GM04504 (cell line): Measurements from ENCODE around the gene PLXND1.

Experiments used
- DNase-seq: peaks from one replicate; pipeline ENCODE4 v3.0.0-alpha.2; 2012; ENCODE audit warnings: low read depth

Gene PLXND1

DNA sequence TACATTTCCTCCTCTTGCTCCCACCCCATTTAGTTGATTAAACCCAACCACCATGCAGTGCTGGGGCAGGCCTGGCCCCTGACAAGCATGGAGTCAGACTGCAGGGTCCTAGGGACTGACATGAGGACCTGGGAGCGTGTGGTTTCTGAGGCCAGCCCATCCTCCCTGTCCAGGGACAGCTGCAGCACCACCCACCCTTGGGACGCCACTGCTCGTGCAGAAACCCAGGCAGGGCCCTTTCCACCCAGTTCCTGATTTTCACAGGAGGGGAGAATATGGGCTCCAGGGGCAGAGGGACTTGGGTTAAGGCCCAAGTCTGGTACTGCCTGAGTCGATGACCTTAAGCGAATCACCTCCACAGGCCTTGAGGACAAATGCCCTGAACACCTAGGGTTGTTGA lies 23.7 kb downstream of the PLXND1 start:
- DNase-seq, result no peak

- no peak for DNase-seq
Observed at GRCh38 chr3:129581623-129582022, 24.9 kb downstream of the PLXND1 start.

DNA sequence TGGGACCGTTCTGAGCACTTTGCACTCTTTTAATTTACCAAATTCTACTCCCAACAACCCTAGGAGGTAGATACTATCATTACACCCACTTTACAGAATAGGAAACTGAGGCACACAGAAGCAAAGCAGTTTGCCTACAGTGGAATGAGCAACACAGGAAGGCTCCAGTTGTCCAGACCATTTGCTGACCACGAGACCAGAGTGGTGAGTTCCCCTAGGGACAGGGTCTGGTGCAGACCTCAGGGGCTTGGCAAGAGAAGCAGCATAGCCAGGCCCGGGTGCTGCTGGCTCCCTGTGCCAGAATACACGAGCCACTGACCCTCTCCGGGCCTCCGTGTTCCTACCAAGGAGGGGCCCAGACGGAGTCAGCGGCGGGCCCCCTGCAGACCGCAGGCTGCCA lies 26.5 kb downstream of the PLXND1 start:
- no peak for DNase-seq

DNA sequence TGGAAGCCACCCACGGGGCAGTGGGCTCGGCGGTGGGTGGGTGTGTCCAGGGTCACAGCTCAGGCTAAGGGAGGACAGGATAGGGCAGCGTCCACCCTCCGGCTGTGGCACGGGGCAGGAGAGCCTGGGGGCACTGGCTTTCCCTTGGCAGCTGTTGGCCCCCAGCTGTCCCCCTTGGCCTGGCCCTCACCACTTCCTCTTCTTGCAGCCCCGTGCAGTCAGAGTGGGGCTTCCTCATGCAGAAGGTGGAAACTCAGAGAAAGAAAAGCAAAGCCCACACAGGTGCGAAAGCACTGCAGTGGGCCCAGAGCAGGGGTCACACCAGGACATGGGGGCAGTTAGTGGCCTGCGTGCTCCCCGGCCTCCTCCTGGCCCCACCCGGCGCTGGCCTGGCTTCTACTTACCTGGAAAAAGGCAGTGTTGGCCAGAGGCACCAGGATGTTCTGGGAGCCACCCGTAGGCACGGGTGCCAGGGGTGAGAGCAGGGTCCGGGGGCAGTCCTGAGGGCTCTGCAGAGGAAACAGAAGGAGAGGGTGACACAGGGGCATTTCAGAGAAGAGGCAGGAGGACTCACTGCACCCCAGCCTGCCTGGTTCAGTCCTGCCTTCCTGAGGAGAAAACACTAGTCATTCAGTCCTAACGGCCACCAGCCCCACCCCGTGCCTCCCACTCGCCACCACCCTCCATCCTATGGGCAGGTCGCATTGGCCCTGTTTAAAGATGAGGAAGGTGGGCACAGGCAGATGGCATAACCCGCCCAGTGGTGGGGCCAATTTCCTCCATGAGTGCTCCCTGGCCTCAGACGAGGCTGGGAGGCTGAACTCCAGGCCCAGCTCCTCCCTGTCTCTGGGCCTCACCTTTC lies 28.3 kb downstream of the PLXND1 start:
- DNase-seq, result no peak

DNA sequence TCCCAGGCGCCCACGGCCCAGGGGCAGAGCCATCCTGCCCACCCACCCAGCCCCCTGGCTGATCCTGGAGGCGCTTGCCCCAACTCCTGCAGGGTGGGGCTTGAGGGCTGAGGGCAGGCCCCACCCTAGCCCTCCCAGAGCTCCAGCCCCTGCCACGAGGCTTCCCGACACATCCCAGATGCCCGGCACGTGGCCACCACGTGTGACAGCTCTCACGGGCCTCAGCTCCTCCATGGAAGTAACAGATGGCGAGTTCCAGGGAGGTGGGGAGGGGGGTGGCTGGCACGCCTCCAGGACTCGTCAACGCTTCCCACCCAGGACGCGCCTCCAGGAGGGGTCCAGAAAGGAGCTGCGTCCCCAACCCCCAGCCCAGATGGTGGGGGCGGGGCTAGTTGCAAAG lies 29.1 kb downstream of the PLXND1 start:
- no peak for DNase-seq

DNA sequence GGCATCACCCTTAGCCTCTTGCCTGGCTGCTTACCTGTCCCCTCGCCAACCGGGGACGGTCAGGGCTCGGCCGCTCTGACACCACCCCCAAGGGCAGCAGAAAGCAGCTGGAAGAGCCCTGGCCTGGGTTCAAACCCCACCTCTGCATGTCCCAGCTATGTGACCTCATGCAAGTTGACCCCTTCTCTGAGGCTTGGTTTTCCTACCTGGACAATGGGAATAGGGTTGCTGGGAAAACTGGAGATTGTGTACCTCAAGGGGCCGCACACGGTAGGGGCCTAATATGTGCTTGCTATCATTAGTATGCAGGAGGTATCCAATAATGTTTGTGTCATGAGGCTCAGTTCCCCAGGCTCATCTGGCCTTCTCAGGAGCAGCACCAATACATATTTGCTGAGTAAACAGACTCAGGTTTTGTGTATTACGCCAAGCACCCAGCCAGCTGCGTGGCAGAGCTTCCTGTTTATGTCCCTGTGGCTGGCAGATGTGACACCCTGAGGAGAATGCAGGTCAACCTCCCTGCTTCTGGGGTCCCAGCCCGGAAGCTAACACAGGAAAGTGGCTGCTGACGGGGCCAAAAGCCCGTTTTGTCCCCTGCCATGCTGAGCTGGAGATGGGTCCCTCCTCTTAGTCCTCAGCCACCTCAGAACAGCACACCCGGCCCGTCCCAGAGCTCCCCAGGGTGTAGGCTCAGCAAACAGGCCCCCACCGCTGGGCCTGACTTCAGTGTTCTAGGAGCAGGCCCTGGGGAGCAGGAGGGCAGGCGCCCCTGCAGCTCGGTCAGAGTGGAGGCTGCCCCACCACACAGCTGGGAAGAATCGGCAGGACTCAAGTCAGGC lies 29.7 kb downstream of the PLXND1 start:
- no peak for DNase-seq

DNA sequence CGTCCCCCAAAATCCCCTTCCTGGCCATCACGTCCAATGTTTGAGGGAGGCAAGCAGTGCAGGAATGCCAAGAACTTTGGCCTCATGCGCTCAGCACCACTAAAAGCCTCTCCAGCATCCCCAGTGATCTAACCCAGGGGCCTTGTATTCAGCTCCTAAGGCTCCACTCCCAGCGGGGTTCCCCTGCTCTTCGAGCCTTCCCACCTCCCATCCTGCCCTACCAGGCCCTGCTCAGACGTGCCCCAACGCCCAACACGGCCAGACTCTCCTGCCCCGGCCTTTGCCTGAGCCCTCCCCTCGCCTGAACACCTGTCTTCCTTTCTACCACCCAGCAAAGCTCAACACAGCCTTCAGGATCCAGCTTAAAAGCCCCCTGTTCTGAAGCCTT lies 30.5 kb downstream of the PLXND1 start:
- DNase-seq, result no peak

DNA sequence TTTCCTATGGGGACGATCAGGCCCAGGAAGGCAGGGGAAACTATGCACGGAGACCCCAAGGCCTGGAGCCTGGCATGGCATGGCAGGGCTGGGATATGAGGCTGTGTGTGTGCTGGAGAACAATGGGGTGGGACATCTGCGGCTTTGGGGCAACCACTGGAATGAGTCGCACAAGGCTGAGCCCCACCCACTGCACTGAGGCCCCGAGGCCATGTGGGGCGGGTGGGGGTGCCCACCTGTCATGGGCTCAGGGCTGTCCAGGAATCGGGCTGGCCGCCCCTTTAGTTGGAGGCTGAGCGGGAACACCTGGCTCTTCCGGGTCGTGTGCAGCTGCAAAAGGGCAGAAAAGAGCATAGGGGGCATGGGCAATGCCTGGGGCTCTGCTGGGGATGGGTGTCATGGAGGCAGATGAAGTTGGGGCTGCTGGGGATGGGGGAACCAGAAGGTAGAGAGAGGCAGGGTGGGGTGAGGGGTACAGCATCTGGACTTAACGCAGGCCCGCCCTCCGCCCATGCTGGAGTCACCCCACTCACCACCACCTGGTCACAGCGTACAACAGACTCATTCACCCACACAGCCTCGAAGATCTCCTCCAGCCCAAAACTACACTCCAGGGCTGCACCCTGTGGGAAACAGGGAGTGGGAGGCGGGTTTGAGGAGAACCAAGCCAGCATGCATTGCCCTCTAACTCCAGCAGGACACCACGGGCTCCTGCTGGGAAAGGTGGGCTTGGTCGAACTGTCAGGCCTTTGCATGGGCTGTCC lies 31.1 kb downstream of the PLXND1 start:
- no peak for DNase-seq

DNA sequence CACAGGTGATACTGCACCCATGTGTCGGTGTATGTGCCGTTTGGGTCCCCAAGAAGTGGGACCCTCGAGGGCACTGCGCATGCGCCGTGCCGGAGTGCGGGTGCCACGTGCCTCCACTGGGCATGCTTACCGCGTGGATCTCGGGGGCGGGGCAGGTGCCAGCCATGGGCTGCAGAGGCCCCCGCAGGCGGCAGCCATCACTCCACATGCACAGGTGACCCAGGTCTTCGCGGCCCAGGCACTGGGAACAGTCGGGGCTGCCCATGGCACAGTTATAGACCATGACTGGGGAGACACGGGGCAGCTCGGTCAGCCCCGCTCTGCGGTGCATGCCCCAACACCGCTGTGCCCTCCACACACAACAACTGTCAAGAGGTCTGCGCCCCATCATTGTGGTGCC lies 32.3 kb downstream of the PLXND1 start:
- DNase-seq, result no peak

DNA sequence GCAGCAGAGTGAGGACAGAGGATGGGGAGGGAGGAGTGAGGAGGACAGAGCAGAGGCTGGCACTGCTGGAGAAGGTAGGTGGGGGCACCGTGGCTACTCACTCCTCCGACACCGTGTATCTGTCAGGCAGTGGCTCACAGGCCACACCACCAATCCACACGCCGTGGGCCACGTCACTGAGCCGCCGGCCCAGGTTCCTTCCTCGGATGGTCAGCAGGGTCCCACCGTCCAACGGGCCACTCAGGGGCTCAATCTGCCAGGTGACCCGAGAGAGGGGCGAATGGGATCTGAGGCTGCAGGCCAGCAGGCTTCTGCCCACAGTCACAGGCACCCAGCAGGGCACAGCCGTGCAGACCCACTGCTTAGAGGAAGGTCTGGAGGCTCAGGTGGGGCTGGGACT lies 33.0 kb downstream of the PLXND1 start:
- no peak for DNase-seq

DNA sequence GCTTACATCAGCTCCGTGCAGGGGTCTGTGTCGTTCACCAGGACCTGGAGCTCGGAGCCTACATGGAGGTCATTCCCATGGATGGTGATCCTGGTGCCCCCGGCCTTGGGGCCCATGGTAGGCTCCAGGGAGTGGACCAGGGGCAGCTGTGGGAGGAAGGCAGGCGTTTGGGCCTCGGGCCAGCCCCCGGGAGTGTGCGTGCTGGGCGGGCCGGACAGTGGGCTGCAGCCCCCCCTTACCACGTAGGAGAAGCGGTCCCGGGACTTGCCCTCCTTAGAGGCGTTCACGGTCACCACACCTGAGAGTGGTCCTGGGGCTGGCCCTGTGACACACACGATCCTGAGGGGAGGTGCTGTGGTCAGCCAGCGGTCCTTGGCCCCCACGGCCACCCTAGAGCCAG lies 33.9 kb downstream of the PLXND1 start:
- DNase-seq, result no peak

DNA sequence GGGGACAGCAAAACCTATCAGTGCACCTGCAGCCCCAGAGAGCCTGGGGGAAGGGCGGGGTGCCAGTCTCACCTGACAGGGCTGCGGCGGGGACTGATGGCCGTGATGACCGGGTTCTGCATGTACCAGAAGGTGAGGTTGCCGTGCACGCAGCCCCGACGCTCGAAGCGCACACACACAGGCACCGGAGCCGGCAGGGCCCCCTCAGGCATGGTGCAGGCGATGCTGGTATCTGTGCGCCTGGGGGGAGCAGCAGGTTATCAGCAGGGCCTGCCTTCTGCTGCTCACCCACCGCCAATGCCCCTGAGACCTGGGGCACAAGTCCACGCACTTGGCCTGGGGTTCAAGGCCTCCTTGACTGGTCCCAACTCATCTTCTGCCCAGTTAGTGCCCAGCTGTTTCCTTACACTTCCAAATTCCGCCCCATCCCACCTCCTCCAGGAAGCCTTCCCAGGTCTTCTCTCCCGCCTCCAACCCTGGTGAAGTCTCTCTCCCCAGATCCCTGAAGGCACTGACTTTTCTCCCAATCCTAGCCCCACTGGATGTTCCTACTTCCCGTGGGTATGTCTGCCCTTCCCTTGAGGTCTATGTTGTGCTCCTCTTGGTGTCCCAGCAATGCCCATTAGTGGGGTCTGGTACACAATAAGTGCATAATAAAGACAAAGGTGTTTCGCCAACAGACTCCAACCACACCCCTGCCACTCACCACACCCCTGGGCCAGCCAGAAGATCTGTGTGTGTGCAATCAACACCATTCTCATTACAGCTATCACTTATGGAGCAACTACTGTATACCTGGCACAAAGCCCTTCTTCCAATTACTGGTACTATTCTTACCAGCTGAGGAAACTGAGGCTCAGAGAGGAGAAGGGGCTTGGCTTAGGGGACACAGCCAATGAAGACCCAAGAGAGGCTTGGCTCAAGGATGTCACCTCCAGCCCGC lies 34.6 kb downstream of the PLXND1 start:
- DNase-seq, result no peak

- no peak for DNase-seq
Observed at GRCh38 chr3:129569856-129570255, 36.6 kb downstream of the PLXND1 start.

- no peak for DNase-seq
Observed at GRCh38 chr3:129567939-129568338, 38.5 kb downstream of the PLXND1 start.

DNA sequence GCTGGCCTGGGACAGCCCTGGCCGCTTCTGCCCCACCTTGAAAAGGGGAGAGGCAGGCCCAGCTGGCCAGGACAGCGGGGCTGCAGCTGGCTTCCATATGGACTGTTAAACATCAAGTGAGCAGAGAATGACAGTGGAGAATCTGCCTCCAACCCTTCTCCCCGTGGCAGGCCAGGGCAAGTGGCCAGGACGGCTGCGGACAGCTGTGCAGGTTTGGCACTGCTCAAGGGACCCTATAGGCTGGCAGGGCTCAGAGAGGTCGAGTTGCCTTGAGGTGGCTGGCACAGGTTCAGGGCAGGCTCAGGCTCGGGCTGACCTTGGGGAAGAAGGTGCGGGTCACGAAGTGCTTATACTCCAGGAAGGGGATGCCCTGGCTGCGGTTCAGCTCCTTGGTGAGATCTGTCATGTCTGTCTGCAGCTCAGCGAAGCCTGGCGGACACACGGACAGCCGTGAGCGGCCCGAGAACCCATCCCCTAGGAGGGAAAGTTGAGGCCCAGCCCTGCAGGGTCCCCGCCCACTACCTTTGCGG lies 39.2 kb downstream of the PLXND1 start:
- no peak for DNase-seq

DNA sequence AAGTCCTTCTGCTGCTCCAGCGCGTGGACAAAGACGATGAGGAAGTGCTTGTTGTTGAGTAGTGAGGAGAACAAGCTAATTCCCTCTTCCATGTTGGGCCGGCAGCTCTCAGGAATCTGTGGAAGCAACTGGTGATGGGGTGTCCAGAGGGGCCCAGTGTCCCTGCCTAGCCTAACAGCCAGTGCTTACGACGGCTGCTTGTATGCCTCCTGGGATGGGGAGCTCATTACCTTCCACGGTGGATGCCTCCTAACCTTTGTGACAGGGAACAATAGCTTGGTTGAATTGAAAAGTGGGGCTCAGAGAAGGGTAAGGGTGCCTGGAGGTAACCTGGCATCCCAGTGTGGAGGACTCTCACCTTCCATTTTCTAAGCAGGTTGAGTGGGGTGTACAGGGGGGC lies 40.6 kb downstream of the PLXND1 start:
- no peak for DNase-seq

DNA sequence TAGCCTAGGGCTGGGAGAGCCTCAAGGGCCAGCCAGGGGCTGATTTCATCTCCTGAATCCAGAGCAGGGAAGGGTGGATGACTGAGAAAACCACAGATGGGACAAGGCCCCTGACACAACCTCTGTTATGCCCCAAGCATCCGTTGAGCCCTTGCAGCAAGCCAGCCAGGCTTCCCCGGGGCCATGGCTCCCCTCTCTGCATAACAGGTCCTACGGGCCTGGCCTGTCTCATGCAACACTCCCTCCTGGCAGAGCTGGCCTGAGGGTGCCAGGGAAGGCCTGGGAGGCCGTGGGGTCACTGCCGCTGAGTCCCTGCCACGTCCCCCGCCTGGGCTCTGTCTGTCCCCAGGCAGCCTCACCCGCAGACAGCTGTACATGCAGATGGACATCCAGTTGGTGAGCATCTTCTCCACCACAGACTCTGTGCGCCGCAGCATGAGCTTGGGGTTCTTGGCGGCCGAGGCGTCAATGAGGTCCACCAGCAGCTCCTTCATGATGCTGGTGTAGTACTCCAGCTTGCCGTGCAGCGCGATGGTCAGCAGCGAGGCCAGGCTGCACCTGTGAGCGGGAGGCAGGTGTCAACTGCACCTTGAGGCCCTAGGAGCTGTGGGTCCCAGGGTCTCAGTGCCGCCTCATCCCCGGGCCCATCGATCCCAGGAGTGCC lies 41.4 kb downstream of the PLXND1 start:
- DNase-seq, result no peak

GRCh38 chr3:129563850-129564535 lies 42.5 kb downstream of the PLXND1 start:
- no peak for DNase-seq

- no peak for DNase-seq
Observed at GRCh38 chr3:129563332-129563731, 43.1 kb downstream of the PLXND1 start.

- DNase-seq, result no peak
Observed at GRCh38 chr3:129562803-129563202, 43.7 kb downstream of the PLXND1 start.
